GM23248 (cell line): ENCODE measurements around the gene IRF2BP2.

ENCODE experiments used
- EZH2 ChIP-seq: fragments of 200-600 bp; sonication (generic); IDR thresholded peaks from 2 replicates; pipeline ENCODE4 v1.6.1; 2018; ENCODE audit warnings: antibody characterized with exemption, mild to moderate bottlenecking; ENCODE audit not compliant: insufficient read depth, poor library complexity, severe bottlenecking
- EZH2phosphoT487 ChIP-seq: fragments of 200-600 bp; sonication (generic); IDR thresholded peaks from 2 replicates; pipeline ENCODE4 v1.6.1; 2018; ENCODE audit warnings: antibody characterized with exemption, moderate library complexity, mild to moderate bottlenecking, low read depth; ENCODE audit not compliant: insufficient read depth

DNA sequence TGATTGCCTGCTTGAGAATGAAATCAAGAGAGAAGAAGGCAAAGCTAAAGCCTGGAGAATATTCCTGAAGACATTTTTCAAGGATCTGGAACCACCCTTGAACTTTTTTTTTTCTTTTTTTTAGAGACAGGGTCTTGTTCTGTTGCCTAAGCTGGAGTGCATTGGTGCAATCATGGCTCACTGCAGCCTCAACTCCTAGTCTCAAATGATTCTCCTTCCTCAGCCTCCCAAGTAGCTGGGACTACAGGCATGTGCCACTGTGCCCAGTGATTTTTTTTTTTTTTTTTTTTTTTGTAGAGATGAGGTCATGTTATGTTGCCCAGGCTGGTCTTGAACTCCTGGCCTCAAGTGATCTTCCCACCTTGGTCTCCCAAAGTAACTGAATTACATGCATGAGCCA is 22.2 kb upstream of the IRF2BP2 start:
- TF ChIP-seq EZH2: no peak
- no peak for TF ChIP-seq EZH2phosphoT487
